ENCODE data around the gene KCNMB4.
"Not testable (repeated sequence)": the region's sequence is repeated elsewhere in the genome, so short reads cannot be mapped to it uniquely, and the experiment has no call there.

Gene KCNMB4

DNA sequence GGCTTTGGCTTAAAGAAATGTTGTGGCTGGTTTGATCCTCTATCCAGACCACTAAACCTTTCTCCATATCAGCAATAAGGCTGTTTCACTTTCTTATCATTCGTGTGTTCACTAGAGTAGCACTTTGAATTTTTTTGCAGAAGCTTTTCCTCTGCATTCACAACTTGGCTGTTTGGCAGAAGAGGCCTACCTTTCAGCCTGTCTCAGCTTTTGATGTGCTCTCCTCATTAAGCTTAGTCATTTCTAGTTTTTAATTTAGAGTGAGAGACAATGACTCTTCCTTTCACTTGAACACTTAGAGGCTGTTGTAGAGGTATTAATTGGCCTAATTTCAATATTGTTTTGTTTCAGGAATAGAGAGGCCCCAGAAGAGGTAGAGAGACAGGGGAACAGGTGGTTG, 13.8 kb downstream of the KCNMB4 start:
- no peak for DNase-seq

DNA sequence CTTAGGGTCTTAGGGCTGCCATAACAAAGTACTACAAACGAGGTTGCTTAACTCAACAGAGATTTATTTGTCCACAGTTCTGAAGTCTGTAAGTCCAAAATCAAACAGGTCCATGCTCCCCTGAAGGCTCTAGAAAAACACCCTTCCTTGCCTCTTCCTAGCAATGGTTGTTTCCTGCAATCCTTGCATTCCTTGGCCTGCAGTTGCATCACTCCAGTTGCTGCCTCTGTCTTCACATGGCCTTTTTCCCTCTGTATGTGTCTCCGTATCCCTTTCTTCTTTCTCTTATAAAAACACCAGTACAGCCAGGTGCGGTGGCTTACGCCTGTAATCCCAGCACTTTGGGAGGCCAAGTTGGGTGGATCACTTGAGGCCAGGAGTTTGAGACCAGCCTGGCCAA, 17.4 kb downstream of the KCNMB4 start:
- DNase-seq, result no peak

DNA sequence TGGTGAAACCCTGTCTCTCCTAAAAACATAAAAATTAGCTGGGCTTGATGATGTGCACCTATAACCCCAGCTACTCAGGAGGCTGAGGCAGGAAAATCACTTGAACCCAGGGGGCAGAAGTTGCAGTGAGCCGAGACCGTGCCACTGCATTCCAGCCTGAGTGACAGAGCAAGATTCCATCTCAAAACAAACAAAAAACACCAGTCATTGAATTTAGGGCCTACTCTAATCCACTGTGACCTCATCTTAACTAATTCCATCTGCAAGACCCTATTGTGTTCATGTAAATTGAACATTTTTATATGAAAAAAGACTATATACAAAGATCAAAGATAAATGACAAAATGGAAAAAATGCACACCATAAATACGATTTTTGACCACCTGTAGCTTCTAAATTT, 17.8 kb downstream of the KCNMB4 start:
- DNase-seq, result no peak

DNA sequence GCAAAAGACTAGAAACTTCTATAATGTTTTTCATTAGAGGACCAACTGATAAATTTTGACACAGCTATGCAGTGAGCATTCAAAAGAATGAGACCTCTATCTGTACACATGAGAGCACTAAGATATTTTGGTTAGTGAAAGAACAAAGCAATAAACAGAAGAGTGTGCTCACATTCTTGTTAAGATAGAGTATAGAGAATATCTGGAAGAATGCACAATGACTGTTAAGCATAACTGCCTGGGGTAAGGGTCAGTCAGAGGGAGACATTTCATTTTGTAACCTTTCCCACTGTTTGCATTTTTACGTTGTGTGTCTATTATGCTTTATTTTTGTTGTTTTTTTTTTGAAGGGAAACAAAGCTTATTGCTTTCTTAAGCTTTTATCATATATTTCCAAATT, 20.7 kb downstream of the KCNMB4 start:
- DNase-seq, result no peak

DNA sequence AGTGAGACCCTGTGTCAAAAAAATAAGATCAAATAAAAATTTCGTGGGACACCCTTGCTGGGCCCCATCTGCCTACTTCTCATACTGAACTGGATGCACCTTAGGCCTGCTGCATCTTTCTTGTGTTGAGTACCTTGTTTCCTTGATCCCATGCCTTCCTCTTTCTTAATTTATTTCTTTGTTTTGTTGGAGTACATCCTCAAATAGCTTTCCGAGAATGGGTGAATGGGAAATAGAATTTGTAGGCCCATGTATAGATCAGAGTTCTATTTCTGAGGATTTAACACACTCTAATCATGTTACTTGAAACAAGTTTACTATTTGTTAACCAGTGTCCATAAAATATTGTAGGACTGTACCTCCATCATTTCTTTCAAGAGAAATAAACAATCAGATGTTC, 23.6 kb downstream of the KCNMB4 start:
- DNase-seq, result no peak

DNA sequence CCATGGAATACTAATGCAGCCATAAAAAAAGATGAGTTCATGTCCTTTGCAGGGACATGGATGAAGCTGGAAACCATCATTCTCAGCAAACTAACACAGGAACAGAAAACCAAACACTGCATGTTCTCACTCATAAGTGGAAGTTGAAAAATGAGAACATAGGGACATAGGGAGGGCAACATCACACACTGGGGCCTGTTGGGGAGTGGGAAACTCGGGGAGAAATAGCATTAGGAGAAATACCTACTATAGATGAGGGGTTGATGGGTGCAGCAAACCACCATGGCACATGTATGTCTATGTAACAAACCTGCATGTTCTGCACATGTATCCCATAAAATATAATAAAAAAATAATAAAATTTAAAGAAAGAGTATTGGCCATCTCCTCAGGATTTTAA, 26.5 kb downstream of the KCNMB4 start:
- not testable (repeated sequence) for DNase-seq

DNA sequence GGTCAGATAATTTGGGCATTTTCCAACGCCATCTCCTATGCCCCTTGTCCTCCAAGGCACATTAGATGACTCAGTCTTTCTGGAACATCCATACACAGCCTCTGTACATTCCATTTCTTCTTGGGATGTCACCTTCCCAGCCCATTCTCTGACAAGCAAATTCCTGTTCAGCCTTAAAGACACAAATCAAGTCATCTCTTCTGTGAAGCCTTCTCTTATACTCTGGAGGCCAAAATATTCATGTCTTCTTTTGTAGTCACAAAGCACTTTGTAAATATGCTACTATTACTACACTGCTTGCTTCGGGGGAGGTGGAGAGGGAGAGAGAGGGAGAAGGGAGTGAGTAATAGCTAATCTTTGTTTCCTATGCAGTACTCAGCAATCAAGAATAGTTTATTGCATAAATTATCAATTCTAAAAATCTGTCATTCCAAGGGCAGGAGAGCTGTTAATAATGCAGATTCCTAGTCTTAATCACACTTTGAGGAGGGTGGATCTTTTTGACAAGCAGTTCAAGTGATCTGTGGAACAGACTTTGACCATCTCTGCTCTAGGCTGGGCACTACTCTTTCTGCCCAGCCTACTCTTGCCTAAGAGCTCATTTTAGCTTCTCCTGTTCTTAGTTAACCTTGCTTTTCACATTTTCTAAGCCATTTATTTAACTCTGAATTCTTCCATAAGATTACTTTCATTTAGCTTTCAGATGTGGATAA, 27.9 kb downstream of the KCNMB4 start:
- DNase-seq, result no peak

DNA sequence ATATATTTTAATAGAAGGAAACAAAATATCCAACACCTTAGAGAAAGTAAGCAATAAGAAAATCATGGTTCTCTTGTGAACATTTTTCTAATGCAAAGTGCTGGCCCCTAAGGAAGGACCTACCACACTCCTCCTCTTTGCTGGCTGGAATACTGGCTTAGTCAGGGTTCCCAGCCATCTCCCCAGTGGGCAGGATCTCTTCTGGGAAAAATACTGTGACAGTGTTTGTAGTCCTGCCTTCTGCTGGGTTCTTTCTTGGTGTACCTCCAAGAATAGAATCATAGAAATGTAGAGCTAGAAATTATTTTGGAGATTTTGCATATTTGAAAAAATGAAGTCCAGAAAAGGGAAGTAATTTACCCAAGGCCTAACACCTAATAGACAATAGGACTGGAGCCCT, 31.9 kb downstream of the KCNMB4 start:
- DNase-seq, result no peak

DNA sequence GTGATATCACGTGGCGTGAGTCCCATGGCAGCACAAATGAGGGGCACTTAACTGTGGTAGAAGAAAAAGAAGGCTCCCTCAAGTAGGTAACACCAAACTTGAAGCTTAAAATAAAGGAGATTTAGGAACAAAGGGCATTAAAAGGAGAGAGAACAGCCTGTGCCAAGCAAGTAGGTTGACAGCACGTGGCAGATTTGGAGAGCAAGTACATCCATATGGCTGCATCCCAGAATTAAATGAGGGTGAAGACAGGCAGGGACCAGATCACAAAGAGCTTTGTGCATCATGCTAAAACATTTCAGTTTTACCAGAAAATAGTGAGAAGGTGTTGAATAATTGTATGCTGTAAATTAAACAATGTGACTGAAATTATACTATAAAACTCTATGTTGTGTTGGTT, 32.8 kb downstream of the KCNMB4 start:
- no peak for DNase-seq

DNA sequence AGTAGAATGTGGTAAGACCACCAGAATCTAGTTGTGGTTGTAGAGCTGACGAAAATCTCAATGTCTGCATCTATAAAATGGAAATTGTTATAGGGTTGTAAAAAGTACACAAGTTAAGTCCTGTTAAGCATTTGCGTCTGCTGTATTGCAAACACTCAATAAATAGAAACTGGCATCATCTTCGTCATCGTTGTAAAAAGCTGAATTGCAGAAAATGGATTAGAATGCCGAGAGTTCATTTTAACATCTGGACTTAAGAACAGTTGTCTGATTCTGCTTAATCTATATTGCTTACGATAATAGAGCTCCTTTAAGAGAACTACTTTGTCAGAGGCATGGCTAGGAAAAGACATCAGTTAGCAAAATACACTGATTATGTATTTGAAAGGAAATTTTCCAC, 33.2 kb downstream of the KCNMB4 start:
- DNase-seq, result no peak

DNA sequence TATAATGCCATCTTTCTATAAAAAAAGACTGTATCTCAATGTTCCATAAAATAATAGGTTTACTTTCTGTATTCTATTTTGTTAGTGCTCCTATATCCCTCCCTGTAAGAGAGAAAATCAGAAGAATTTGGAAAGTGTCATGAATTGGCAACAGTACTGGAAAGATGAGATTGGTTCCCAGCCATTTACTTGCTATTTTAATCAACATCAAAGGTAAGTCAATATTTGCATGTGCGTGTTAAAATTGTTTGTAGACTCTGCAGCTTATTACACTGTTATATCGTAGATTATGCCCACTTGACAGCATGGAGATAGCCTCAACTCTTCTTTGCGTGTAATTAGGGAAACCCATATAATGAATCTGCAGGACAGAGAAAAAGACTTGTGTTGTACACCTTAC, 34.0 kb downstream of the KCNMB4 start:
- no peak for DNase-seq

DNA sequence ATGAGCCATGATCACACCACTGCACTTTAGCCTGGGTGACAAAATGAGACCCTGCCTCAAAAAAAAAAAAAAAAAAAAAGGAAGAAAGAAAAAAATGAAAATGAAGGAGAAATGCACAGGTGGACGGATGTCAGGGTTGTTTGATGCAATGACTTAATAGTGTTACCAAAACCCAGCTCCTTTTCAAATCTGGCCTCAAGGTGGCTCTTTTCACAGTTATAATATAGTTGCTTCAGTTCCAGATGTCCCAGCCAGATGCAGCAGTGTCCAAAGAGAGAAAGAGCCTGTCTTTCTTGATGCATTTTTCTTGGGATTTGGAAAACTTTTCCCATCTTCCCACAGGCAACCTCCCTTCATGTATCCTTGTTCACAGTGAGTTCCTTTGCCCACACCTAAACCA, 36.5 kb downstream of the KCNMB4 start:
- no peak for DNase-seq

DNA sequence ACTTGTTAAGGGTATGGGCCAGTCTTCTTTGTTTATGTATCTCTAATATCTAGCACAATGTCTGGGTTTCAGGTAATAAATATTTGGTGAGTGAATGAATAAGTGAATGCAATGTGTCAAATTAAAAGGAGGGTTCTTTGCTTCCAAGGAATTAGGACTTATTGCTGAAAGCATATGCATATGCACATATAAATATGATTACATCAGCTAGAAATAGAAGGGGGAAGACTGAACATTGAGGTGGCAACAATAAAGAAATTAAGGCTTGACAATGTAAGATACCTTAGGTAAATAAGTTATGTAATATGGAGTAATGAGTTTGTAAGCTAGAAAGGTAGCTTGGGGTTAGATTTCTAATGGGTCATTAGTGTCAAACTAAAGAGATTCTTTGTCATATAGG, 37.7 kb downstream of the KCNMB4 start:
- no peak for DNase-seq

DNA sequence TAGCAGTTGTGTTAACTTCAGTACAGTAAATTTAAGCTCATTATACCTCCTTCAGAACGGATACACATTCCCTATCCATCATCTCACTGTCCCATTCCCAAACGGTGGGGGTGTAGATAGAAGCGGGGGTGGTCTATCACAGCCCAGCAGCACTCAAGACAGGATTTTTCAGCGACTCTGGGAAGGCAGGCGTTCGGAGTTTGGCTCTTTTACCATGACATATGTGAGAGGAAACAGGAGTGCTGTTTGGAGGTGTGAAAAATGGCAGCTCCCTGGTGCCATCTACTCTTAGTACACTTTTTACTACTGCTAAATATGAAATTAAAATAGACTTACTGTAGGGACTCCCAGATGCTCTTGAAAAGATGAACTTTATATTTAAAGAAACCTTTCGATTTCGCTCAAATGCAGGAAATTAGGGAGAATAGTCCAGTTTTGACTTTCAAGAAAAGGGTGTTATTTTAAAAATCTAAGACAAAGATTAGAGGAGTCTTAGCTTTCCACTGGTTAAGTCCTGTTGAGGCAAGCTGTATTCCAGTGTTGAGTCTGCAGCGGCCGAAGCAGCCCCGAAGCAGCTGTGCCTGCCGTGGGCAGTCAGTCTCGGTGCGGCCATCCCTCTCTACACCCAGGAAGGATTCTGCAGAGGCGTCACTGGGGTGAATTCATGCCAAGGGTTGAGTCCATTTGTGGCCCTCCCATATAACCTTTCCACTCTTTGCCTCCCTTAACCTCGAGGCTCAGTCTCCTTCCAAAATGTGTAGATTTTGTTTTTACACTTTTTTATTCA, 42.1 kb downstream of the KCNMB4 start:
- DNase-seq, result no peak

DNA sequence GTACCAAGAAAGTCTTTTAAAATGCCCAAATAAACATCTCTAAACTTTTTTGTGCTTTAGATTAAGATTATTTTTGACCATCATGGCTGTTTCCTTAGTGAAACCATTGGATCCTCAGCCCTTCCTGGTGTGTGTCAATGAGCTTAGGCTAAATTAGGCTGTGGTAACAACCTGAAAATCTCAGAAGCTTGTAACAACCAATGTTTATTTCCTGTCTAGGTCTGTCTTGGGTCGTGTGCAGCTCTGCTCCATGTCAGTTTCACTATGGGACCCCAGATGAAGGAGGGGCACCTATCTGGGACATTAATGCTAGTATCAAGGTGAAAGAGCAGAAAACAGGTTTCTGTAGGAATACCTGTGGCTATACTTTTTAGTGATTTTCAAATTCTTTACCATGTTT, 49.9 kb downstream of the KCNMB4 start:
- DNase-seq, result no peak

DNA sequence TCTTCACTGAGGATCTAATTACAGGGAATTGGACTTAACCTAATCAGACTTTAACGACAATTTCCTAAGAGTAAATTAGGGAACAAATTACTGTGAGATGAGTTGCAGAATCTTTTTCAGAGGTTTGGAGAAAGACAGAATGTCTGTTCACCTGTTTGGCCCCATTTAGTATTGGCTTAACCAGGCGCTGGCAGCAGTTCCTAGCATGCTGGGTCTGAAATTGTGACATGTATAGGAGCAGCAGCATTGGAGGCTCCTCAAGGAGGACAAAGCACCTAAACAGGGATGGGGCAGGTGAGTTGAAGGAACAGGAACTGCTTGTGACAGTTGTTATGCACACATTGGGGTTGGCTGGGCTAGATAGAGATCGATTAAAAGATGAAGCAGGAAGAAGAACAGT, 51.0 kb downstream of the KCNMB4 start:
- no peak for DNase-seq

DNA sequence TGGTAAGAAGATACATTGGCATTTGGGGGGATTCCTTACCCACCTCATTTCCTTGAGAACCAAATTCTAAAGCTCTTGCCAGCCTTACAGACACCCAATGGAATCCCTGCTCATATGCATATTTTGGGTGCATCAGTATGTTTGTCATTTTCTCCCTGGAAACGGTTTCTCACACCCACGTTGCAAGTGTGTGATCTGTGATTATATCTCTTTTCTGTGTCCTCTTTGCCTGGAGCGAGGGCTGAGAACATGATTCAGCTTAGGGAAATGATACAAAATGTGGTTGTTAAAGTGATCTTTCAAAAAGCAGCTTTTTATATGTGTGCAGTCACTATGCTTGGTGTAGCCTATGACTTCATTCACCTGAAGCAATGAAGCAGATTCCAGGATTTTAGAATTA, 52.0 kb downstream of the KCNMB4 start:
- DNase-seq, result no peak

DNA sequence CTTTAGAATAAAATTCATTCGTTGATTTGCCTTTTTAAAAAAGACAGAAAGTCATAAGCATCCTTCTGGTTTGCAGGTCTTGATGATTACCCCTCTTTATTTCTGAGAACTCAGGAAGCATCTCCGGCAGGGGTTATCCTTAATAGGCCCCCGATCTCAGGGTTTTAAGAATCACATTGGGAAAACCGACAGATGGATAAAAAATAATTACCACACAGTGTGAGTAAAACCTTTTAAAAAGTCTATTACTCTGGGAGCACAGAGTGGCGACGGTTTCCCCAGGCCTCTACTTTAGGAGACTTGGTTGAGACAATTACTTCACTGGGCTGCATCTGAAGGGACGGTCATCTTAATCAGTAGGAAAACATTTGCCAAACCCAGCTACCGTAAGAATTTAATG, 56.5 kb downstream of the KCNMB4 start:
- DNase-seq, result no peak

DNA sequence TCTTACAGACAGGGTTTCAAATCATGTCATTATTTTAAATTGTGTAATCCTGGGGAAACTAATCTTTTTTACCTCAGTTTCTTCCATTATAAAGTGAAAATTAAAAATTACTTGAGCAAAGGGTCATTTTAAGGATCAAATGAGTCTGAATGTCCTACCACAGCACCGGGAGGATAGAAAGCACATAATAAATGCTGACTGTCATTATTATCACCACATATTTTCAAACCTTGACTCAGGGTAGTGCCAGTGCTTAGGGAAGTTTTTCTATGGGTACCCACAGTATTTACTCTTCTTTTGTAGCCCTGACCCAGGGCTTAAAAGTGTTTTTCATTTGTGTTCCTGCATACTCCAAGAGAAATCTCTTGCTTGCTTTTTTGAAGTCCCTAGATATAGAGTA, 60.5 kb downstream of the KCNMB4 start:
- DNase-seq, result no peak

DNA sequence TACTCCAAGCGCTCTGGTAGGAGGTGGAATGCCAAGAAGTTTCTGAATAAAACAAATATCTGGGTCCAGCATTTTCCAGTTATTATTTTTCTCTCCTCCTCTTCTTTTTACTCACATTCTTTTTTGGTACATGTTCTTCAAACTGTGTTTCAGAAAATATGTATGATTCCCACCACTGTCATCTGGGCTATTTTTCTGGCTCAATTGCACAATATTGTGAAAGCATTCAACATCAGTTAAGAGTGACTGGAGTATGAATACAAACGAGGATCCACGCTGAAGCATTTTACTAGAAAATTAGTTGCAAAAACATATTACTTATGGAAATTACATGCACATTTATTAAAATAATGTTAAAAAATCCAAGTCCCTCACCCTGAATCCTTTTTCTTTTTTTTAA, 61.5 kb downstream of the KCNMB4 start:
- no peak for DNase-seq

DNA sequence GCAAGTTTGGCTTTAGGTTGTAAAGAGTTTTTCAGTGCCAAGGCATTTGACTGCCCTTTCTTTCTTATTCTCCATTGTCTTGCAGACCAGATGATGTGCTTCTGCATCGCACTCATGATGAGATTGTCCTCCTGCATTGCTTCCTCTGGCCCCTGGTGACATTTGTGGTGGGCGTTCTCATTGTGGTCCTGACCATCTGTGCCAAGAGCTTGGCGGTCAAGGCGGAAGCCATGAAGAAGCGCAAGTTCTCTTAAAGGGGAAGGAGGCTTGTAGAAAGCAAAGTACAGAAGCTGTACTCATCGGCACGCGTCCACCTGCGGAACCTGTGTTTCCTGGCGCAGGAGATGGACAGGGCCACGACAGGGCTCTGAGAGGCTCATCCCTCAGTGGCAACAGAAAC, 64.3 kb downstream of the KCNMB4 start:
- DNase-seq, result no peak

DNA sequence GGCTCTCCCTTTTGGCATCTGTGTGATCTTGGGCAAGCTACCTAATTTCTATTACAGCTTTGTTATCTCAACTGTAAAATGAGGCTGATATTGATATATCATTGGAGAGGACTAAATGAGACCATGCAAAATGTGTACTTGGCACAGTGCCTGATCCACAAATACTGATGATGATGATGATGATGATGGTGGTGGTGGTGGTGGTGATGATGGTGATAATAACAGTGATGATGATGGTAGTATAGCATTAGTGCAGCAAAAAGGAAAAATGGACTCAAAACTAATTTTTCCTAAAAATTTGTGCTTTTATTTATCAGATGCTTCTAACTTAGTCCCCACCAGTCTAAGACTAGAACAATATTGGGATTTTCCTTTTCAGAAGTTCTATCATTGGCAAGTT, 70.7 kb downstream of the KCNMB4 start:
- DNase-seq, result no peak

DNA sequence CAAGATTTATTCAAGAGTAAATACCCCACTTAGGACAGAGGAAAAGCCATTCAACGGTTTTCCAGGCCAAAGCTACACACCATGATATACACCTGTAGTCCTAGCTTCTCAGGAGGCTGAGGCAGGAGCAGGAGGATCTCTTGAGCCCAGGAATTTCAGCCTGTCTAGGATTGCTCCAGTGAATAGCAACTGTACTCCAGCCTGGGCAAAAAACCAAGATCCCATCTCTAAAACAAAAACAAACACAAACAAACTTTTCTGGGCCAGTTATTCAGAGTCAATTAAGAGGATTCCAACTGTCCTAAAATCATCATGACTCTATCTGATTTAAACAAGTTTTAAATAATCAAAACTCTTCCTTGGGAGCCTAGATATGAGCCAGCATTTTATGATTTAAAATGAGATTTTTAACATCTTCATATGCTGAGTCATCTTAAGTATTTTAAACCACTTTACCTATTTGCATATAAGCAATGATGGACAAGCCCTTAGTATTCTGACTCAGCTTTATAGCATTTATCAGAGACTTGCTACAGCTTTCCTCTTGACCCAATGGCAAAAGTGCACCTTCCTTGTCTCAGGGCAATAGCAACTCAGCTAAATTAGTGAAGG, 77.1 kb downstream of the KCNMB4 start:
- no peak for DNase-seq

DNA sequence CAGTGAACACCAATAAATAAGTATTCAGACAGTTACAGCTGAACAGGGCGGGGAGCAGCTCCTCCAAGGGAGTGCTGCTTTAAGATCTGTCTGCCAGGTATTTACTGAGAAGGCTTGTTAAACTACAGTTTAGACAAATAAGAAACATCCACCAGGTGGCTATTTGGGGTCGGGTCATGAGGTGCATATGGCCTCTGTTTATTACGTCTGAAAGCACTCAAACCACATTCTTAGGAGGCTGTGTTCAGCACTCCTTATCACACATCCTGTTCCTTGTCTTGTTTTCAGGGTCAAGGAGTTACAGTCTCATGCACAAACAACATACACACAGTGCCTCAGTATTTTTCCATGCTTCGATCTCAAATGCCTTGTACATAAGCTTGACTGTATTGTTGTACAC, 78.8 kb downstream of the KCNMB4 start:
- DNase-seq, result no peak
